ENCODE measurements around the gene SORCS3. TPM values are rescaled to one million over a fixed set of nuclear protein-coding genes. Genes with fewer than 3 reads are reported as not detected.

Gene SORCS3
- total RNA-seq, 1 experiment from 2014 or later = not detected

GRCh38 chr10:105284476-105285215 is 643.6 kb downstream of the SORCS3 start:
- no peak for ATAC-seq
- no peak overlapping the region for H3K4me3 ChIP-seq (ENCODE audit: low read depth in 2 of 2, low read length in 2 of 2)
- no peak for TF ChIP-seq REST (IDR thresholded peaks at IDR 0.05; ENCODE audit: insufficient read depth in 1 of 2, low read depth in 2 of 2, low read length in 1 of 2)
- TF ChIP-seq TCF7L2 (IDR thresholded peaks at IDR 0.05; ENCODE audit: low read depth, low read length) = no peak
- H3K36me3 ChIP-seq (ENCODE audit: control insufficient read depth, insufficient read depth, low read length) = no peaks in the 10 kb centered on the region
- DNase-seq (ENCODE audit: low read depth, low spot score) = no peak
- intact Hi-C loops (cut with micrococcal nuclease; ENCODE audit: unreplicated experiment) = no loop called here
- no peaks in the 10 kb centered on the region for H3K4me1 ChIP-seq (ENCODE audit: control insufficient read depth, insufficient read depth, low read length)
- in situ Hi-C loops (cut with HindIII; ENCODE audit: low pct_unique_long_range_greater_than_20kb, low sequenced_read_pairs) = no loop called here
- ChIA-PET CTCF (no interaction called here), POLR2A (no interaction called here)
- H3K27me3 ChIP-seq (ENCODE audit: control insufficient read depth, insufficient read depth, low read length) = no peaks in the 10 kb centered on the region
- BruUV-seq (replicated peaks) = no TSS peak
- H3K9me3 ChIP-seq (ENCODE audit: control insufficient read depth, insufficient read depth, low read depth, low read length) = no peaks in the 10 kb centered on the region
- H3K27ac ChIP-seq (ENCODE audit: low read length) = no peak overlapping the region

GRCh38 chr10:105288026-105288425 is 646.9 kb downstream of the SORCS3 start:
- ChIA-PET CTCF (no interaction called here), POLR2A (no interaction called here)
- no peaks in the 10 kb centered on the region for H3K9me3 ChIP-seq (ENCODE audit: control insufficient read depth, insufficient read depth, low read depth, low read length)
- ATAC-seq (no peak), DNase-seq (ENCODE audit: low read depth, low spot score) (no peak)
- no peaks in the 10 kb centered on the region for H3K36me3 ChIP-seq (ENCODE audit: control insufficient read depth, insufficient read depth, low read length)
- no TSS peak for BruUV-seq (replicated peaks)
- H3K27ac ChIP-seq (ENCODE audit: low read length) = no peak overlapping the region
- H3K4me1 ChIP-seq (ENCODE audit: control insufficient read depth, insufficient read depth, low read length) = no peaks in the 10 kb centered on the region
- in situ Hi-C loops (cut with HindIII; ENCODE audit: low pct_unique_long_range_greater_than_20kb, low sequenced_read_pairs) = no loop called here
- TF ChIP-seq REST (IDR thresholded peaks at IDR 0.05; ENCODE audit: insufficient read depth in 1 of 2, low read depth in 2 of 2, low read length in 1 of 2) (no peak), POLR2AphosphoS5 (IDR thresholded peaks at IDR 0.05; ENCODE audit: low read depth, low read length) (no peak), TCF7L2 (IDR thresholded peaks at IDR 0.05; ENCODE audit: low read depth, low read length) (no peak), CTCF (IDR thresholded peaks at IDR 0.05) (no peak), SIN3A (IDR thresholded peaks at IDR 0.05; ENCODE audit: borderline replicate concordance, insufficient read depth, low read depth, low read length) (no peak)
- intact Hi-C loops (cut with micrococcal nuclease; ENCODE audit: unreplicated experiment) = no loop called here
- H3K4me3 ChIP-seq (ENCODE audit: low read depth in 2 of 2, low read length in 2 of 2) = no peak overlapping the region
- H3K27me3 ChIP-seq (ENCODE audit: control insufficient read depth, insufficient read depth, low read length) = no peaks in the 10 kb centered on the region
